Spleen (tissue), 11 donors: Measurements from ENCODE around the gene ABCA7. TPM values are rescaled to one million over a fixed set of nuclear protein-coding genes. Genes with fewer than 3 reads are reported as not detected.

Source experiments
- DNase-seq: peaks from one replicate; pipeline ENCODE4 v3.0.0-alpha.2; 2020
- H3K27ac ChIP-seq, 8 donors: fragments of 200-600 bp; sonication (generic) in 7 of 8; 1 replicate in 4 of 8; 2 replicates in 4 of 8; pipeline versions ENCODE4 v1.5.0 to v1.8.0; 2016 to 2021; ENCODE audit warnings: inconsistent platforms in 4 of 8, mild to moderate bottlenecking in 4 of 8, moderate library complexity in 1 of 8
- H3K27me3 ChIP-seq, 7 donors: fragments of 200-600 bp; sonication (generic) in 6 of 7; replicated peaks in 1 of 7; 1 replicate in 4 of 7; 2 replicates in 3 of 7; pipeline versions ENCODE4 v1.5.0 to v1.8.0; 2016 to 2021; ENCODE audit warnings: inconsistent platforms in 3 of 7, mild to moderate bottlenecking in 1 of 7
- H3K36me3 ChIP-seq, 6 donors: fragments of 200-600 bp; sonication (generic) in 5 of 6; 1 replicate in 4 of 6; 2 replicates in 2 of 6; pipeline versions ENCODE4 v1.5.0 to v1.8.0; 2016 to 2021; ENCODE audit warnings: inconsistent platforms in 2 of 6
- H3K4me1 ChIP-seq, 6 donors: fragments of 200-600 bp; sonication (generic) in 5 of 6; 1 replicate in 3 of 6; 2 replicates in 3 of 6; pipeline versions ENCODE4 v1.5.0 to v1.8.0; 2016 to 2021; ENCODE audit warnings: inconsistent platforms in 3 of 6
- H3K4me3 ChIP-seq, 8 donors: fragments of 200-600 bp; sonication (generic) in 7 of 8; 1 replicate in 4 of 8; 2 replicates in 4 of 8; pipeline versions ENCODE4 v1.5.0 to v1.8.0; 2016 to 2021; ENCODE audit warnings: inconsistent platforms in 4 of 8, mild to moderate bottlenecking in 4 of 8, moderate library complexity in 2 of 8
- H3K9me3 ChIP-seq, 8 donors: fragments of 200-600 bp; sonication (generic) in 7 of 8; 1 replicate in 4 of 8; 2 replicates in 4 of 8; pipeline versions ENCODE4 v1.5.0 to v1.8.0; 2016 to 2021; ENCODE audit warnings: inconsistent platforms in 4 of 8
- POLR2A ChIP-seq, 3 donors: fragments of 450-650 bp; IDR thresholded peaks; one replicate each; pipeline ENCODE4 v1.5.1; 2017; ENCODE audit warnings: antibody characterized with exemption in 3 of 3, mild to moderate bottlenecking in 1 of 3
- POLR2AphosphoS5 ChIP-seq, 3 donors: sonication (generic); formaldehyde crosslinking; IDR thresholded peaks; one replicate each; pipeline ENCODE4 v1.5.1; 2017; ENCODE audit warnings: antibody characterized with exemption in 3 of 3
- WGBS, 5 donors: extraction: QIAGEN DNeasy Blood & Tissue Kit in 3 of 5; methylation state at CpG; one replicate each; pipeline versions ENCODE4 v1.1.5 to v1.1.7; 2013 to 2018; 5-methylcytosine and 5-hydroxymethylcytosine counted together
- intact Hi-C: fragments of 100-400 bp; cut with DNase I; formaldehyde crosslinking; loops from one replicate; pipeline ENCODE4 v1.15.0; 2023; ENCODE audit warnings: low total_unique reads
- polyA plus RNA-seq, 3 donors: library from polyadenylated mRNA; stranded (reverse); fragments of 200-250 nt; gene quantifications; one replicate each; pipeline ENCODE4 v1.2.1, GENCODE V29; 2013
- total RNA-seq, 7 donors: library from RNA; depleted of rRNA in 3 of 7; stranded (reverse); fragments of >200 nt in 3 of 7; fragmentation: NEBNext Ultra II Directional in 4 of 7; extraction: Animal tissue kit (Norgen Biotek cat#: 25700) in 4 of 7; gene quantifications; one replicate each; pipeline versions ENCODE4 v1.1.0 to v1.2.1, GENCODE V29; 2016 to 2021
- TF ChIP-seq, protein P1 (sequence below), 11 experiments: fragments of 200-600 bp in 7 of 11; fragments of 450-650 bp in 4 of 11; sonication (generic) in 4 of 11; IDR thresholded peaks in 8 of 11; conservative IDR thresholded peaks in 3 of 11; 1 replicate in 7 of 11; 2 replicates in 4 of 11; pipeline versions ENCODE4 v1.4.0 to v1.8.0; 2016 to 2021; ENCODE audit warnings: antibody characterized with exemption in 11 of 11, inconsistent platforms in 4 of 11, mild to moderate bottlenecking in 1 of 11
- donor health status: healthy with polysubstance abuse.
- donor health status: DM: no; HTN: no; CAD: no; lungs with moderate emphysema.
- donor health status: DM: no; HTN: no; CAD: no.
- donor health status: Bipolar disorder and iron deficiency.
- donor health status: healthy.
- donor health status: DM: no; HTN: no; CAD: no.
- donor health status: DM: yes; HTN: yes; CAD: no.

ABCA7 gene
- total and polyA plus RNA-seq, 10 donors: 64.6 to 197 (median 102) TPM

DNA sequence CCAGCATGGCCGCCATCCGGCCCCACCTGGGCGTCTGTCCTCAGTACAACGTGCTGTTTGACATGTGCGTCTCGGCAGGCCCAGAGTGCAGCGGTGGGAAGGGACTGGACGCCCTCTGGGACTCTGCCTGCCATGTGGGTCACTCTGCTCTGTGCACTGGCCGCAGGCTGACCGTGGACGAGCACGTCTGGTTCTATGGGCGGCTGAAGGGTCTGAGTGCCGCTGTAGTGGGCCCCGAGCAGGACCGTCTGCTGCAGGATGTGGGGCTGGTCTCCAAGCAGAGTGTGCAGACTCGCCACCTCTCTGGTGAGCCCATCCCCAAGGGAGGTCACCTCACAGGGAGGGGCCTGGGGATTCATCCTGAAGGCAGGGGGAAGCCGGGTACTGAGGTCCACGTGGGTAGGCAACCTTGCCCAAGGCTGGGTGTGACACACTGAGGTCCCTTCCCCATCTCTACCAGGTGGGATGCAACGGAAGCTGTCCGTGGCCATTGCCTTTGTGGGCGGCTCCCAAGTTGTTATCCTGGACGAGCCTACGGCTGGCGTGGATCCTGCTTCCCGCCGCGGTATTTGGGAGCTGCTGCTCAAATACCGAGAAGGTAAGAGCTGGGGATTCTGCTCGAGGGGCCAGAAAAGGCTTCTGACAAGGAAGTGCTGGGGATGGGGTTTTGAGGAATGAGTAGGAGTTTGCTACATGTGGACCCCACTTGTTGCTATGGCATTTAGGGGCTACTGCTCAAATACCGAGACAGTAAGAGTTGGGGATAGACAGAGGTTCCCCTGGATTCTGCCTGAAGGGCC is 11.3 kb downstream of the ABCA7 start:
- Histone ChIP-seq H3K36me3 (peaks cover 0 to 68% (median 36%) of the 10 kb centered on the region in 6 donors), H3K4me3 (no peak overlapping the region), H3K9me3 (peaks cover 0 to 16% (median 6%) of the 10 kb centered on the region in 8 donors), H3K27me3 (no peaks in the 10 kb centered on the region), H3K27ac (no peak overlapping the region), H3K4me1 (peaks cover 0 to 18% (median 9%) of the 10 kb centered on the region in 6 donors)
- DNase-seq: no peak
- TF ChIP-seq, protein P1, sequence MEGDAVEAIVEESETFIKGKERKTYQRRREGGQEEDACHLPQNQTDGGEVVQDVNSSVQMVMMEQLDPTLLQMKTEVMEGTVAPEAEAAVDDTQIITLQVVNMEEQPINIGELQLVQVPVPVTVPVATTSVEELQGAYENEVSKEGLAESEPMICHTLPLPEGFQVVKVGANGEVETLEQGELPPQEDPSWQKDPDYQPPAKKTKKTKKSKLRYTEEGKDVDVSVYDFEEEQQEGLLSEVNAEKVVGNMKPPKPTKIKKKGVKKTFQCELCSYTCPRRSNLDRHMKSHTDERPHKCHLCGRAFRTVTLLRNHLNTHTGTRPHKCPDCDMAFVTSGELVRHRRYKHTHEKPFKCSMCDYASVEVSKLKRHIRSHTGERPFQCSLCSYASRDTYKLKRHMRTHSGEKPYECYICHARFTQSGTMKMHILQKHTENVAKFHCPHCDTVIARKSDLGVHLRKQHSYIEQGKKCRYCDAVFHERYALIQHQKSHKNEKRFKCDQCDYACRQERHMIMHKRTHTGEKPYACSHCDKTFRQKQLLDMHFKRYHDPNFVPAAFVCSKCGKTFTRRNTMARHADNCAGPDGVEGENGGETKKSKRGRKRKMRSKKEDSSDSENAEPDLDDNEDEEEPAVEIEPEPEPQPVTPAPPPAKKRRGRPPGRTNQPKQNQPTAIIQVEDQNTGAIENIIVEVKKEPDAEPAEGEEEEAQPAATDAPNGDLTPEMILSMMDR (IDR thresholded peaks at IDR 0.05 in 8 of 11, conservative IDR thresholded peaks at IDR 0.05 in 3 of 11): no peak
- peak in 1 of 3 donors; percentile 43 for TF ChIP-seq POLR2AphosphoS5 (IDR thresholded peaks at IDR 0.05)
- 90 to 94% (median 92%) methylated on average over 21 to 31 of the region's 31 CpGs for WGBS, 5 donors
- intact Hi-C loops: no loop called here

DNA sequence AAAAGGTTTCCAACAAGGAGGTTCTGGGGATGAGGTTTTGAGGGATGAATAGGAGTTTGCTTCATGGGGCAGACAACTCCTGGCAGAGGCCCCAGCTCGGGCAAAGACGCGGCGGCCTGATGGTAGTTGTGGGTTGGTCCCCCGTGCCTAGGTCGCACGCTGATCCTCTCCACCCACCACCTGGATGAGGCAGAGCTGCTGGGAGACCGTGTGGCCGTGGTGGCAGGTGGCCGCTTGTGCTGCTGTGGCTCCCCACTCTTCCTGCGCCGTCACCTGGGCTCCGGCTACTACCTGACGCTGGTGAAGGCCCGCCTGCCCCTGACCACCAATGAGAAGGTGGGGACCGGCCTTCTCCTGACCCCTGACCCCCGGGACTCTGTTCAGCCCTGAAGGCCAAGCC is 11.9 kb downstream of the ABCA7 start:
- H3K9me3 ChIP-seq: peaks cover 2 to 22% (median 12%) of the 10 kb centered on the region in 8 donors
- TF ChIP-seq POLR2A (IDR thresholded peaks at IDR 0.05) (no peak), POLR2AphosphoS5 (IDR thresholded peaks at IDR 0.05) (peak in 1 of 3 donors; percentile 19)
- no peak overlapping the region for H3K4me3 ChIP-seq
- H3K27ac ChIP-seq: no peak overlapping the region
- peaks cover 0 to 14% (median 6%) of the 10 kb centered on the region in 6 donors for H3K4me1 ChIP-seq
- DNase-seq: no peak
- WGBS, 5 donors: 85 to 94% (median 90%) methylated on average over 9 to 17 of the region's 17 CpGs
- peaks cover 0 to 68% (median 38%) of the 10 kb centered on the region in 6 donors for H3K36me3 ChIP-seq
- intact Hi-C loops: no loop called here
- H3K27me3 ChIP-seq: no peaks in the 10 kb centered on the region

- 77 to 89% (median 83%) methylated on average over 2 to 5 of the region's 5 CpGs for WGBS, 5 donors
- peaks cover 0 to 68% (median 34%) of the 10 kb centered on the region in 6 donors for H3K36me3 ChIP-seq
- peaks cover 7 to 29% (median 19%) of the 10 kb centered on the region in 8 donors for H3K9me3 ChIP-seq
- intact Hi-C loops: no loop called here
- no peak overlapping the region for H3K4me3 ChIP-seq
- TF ChIP-seq POLR2AphosphoS5 (IDR thresholded peaks at IDR 0.05) (no peak), POLR2A (IDR thresholded peaks at IDR 0.05) (no peak)
- TF ChIP-seq, protein P1 (IDR thresholded peaks at IDR 0.05 in 8 of 11, conservative IDR thresholded peaks at IDR 0.05 in 3 of 11): no peak
- H3K4me1 ChIP-seq: peaks cover 0 to 7% (median 2%) of the 10 kb centered on the region in 6 donors
- no peaks in the 10 kb centered on the region for H3K27me3 ChIP-seq
- no peak for DNase-seq
- no peak overlapping the region for H3K27ac ChIP-seq
Measured at GRCh38 chr19:1052349-1052975, 12.6 kb downstream of the ABCA7 start.

DNA sequence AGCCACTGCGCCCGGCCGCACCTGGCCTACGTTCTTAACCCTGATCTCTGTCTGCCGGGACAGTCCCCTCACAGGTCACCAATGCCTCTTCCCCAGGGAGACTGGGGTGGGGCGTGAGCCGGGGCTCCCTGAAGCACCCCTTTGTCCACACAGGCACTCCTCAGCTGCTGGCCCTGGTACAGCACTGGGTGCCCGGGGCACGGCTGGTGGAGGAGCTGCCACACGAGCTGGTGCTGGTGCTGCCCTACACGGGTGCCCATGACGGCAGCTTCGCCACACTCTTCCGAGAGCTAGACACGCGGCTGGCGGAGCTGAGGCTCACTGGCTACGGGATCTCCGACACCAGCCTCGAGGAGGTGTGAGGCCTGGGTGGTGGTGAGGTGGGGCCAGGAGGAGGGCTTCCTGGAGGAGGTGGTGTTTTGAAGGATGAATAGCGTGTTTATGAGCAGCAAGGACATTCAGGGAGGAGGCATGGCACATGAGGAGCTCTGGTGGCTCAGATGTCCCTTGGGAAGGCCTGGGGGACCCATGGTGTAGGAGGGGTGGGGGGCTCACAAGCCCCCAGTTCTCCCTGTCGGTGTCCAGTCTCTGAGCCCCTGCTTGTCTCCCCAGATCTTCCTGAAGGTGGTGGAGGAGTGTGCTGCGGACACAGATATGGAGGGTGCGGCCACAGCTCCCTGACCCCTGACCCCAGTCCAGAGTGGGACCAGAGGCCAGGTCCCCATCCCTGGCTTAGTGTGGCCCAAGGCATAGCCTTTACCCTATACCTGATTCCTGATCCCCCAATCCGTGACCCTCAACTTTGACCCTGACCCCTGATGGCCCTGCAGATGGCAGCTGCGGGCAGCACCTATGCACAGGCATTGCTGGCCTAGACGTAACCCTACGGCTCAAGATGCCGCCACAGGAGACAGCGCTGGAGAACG is 13.5 kb downstream of the ABCA7 start:
- 84 to 94% (median 92%) methylated on average over 18 to 31 of the region's 31 CpGs for WGBS, 5 donors
- H3K9me3 ChIP-seq: peaks cover 14 to 39% (median 29%) of the 10 kb centered on the region in 8 donors
- intact Hi-C loops: no loop called here
- no peaks in the 10 kb centered on the region for H3K27me3 ChIP-seq
- TF ChIP-seq POLR2AphosphoS5 (IDR thresholded peaks at IDR 0.05): peak in 1 of 3 donors; percentile 24
- TF ChIP-seq, protein P1 (IDR thresholded peaks at IDR 0.05 in 8 of 11, conservative IDR thresholded peaks at IDR 0.05 in 3 of 11): no peak
- peaks cover 0 to 12% (median 5%) of the 10 kb centered on the region in 6 donors for H3K4me1 ChIP-seq
- H3K36me3 ChIP-seq: peaks cover 0 to 73% (median 37%) of the 10 kb centered on the region in 6 donors
- H3K27ac ChIP-seq: no peak overlapping the region
- no peak for DNase-seq
- H3K4me3 ChIP-seq: no peak overlapping the region
